Keratinocyte (primary cell): Measurements from ENCODE around the gene STX16.

Experiments used
- EZH2 ChIP-seq: IDR thresholded peaks from one replicate; pipeline ENCODE4 v1.6.1; 2012; ENCODE audit warnings: inconsistent platforms, mild to moderate bottlenecking, low read length, moderate library complexity
- TF ChIP-seq, protein P1 (sequence below), 3 experiments: IDR thresholded peaks in 1 of 3; conservative IDR thresholded peaks in 1 of 3; optimal IDR thresholded peaks in 1 of 3; 2 replicates in 2 of 3; 3 replicates in 1 of 3; pipeline versions ENCODE3 to v1.5.1; 2011; ENCODE audit warnings: low read length in 3 of 3, mild to moderate bottlenecking in 3 of 3, moderate library complexity in 2 of 3, control low read depth in 1 of 3, inconsistent platforms in 1 of 3; ENCODE audit not compliant: insufficient read depth in 2 of 3; ENCODE audit errors: extremely low read depth in 1 of 3

DNA sequence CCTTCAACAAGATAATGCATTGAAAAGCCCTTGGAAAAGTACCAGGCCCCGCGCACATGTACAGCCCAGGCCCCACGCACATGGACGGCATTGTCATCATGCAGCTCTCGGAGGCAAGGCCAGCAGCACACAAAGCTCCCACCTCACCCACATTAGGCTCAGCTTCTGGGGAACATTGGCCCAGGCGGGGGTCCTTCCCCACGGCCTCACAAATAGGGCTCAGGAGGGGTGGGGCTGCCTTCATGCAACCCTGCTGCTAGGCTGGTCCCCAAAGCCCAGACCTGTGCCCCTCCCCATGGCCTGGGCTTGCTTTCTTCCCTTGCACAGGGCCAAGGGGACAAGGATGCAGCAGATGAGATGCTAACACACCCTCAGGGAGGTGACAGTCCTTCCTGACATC is 68.2 kb downstream of the STX16 start:
- TF ChIP-seq, protein P1, sequence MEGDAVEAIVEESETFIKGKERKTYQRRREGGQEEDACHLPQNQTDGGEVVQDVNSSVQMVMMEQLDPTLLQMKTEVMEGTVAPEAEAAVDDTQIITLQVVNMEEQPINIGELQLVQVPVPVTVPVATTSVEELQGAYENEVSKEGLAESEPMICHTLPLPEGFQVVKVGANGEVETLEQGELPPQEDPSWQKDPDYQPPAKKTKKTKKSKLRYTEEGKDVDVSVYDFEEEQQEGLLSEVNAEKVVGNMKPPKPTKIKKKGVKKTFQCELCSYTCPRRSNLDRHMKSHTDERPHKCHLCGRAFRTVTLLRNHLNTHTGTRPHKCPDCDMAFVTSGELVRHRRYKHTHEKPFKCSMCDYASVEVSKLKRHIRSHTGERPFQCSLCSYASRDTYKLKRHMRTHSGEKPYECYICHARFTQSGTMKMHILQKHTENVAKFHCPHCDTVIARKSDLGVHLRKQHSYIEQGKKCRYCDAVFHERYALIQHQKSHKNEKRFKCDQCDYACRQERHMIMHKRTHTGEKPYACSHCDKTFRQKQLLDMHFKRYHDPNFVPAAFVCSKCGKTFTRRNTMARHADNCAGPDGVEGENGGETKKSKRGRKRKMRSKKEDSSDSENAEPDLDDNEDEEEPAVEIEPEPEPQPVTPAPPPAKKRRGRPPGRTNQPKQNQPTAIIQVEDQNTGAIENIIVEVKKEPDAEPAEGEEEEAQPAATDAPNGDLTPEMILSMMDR (optimal IDR thresholded peaks at IDR 0.05 in 1 of 3, IDR thresholded peaks at IDR 0.05 in 1 of 3, conservative IDR thresholded peaks at IDR 0.05 in 1 of 3; ENCODE audit: extremely low read depth in 1 of 3, insufficient read depth in 2 of 3, low read length in 3 of 3) = no peak
- TF ChIP-seq EZH2 = no peak
